Kidney (tissue), 14 donors: ENCODE data around the gene GJE1. TPM values are rescaled to one million over a fixed set of nuclear protein-coding genes. Genes with fewer than 3 reads are reported as not detected.
"Not testable (repeated sequence)": the region's sequence is repeated elsewhere in the genome, so short reads cannot be mapped to it uniquely, and the experiment has no call there.

Experiments used
- DNase-seq, 5 donors: peaks; one replicate each; pipeline ENCODE4 v3.0.0-alpha.2; 2013 to 2020
- FAIRE-seq: peaks from 2 replicates; lab custom pipeline; 2012; peaks lifted over from hg19 to GRCh38; lab: Jason Lieb, UNC
- H3K27ac ChIP-seq, 2 donors: one replicate each; pipeline ENCODE4 v1.7.0; 2013; ENCODE audit warnings: low read depth in 2 of 2, low read length in 2 of 2, inconsistent platforms in 1 of 2
- H3K27me3 ChIP-seq: one replicate; pipeline ENCODE4 v1.7.1; 2013; ENCODE audit warnings: low read length, inconsistent platforms; ENCODE audit not compliant: control insufficient read depth, insufficient read depth
- H3K36me3 ChIP-seq, 3 donors: one replicate each; pipeline versions ENCODE4 v1.7.0 to v1.7.1; 2013; ENCODE audit warnings: low read length in 3 of 3, control low read depth in 1 of 3, inconsistent platforms in 1 of 3; ENCODE audit not compliant: insufficient read depth in 3 of 3, control insufficient read depth in 2 of 3
- H3K4me1 ChIP-seq, 3 donors: one replicate each; pipeline versions ENCODE4 v1.7.0 to v1.7.1; 2013; ENCODE audit warnings: low read length in 3 of 3, inconsistent platforms in 1 of 3, low read depth in 1 of 3; ENCODE audit not compliant: control insufficient read depth in 2 of 3, insufficient read depth in 2 of 3
- H3K4me3 ChIP-seq, 3 donors: one replicate each; pipeline versions ENCODE4 v1.7.0 to v1.8.1; 2013; ENCODE audit warnings: low read length in 3 of 3, control low read depth in 1 of 3, inconsistent platforms in 1 of 3
- H3K9ac ChIP-seq, 3 donors: one replicate each; pipeline versions ENCODE4 v1.7.0 to v1.7.1; 2013; ENCODE audit warnings: low read length in 3 of 3, control low read depth in 1 of 3, inconsistent platforms in 1 of 3
- H3K9me3 ChIP-seq, 3 donors: one replicate each; pipeline versions ENCODE4 v1.7.0 to v1.7.1; 2013; ENCODE audit warnings: low read length in 3 of 3, control low read depth in 1 of 3, inconsistent platforms in 1 of 3; ENCODE audit not compliant: control insufficient read depth in 2 of 3, insufficient read depth in 1 of 3
- intact Hi-C: fragments of 100-400 bp; cut with DNase I; formaldehyde crosslinking; loops from one replicate; pipeline ENCODE4 v1.11.1; 2022
- polyA plus RNA-seq: library from polyadenylated mRNA; stranded (reverse); fragments of 350-450 nt; fragmentation: Illumina TruSeq; extraction: RNeasy Lipid Tissue Mini Kit (QIAGEN cat#74804); gene quantifications from one replicate; pipeline ENCODE4 v1.2.3, GENCODE V29; 2014; ENCODE audit warnings: low read depth, low replicate concordance; ENCODE audit not compliant: insufficient read depth
- total RNA-seq: library from RNA; stranded (reverse); fragmentation: NEBNext Ultra II Directional; extraction: Animal tissue kit (Norgen Biotek cat#: 25700); gene quantifications from one replicate; pipeline ENCODE4 v1.2.1, GENCODE V29; 2021
- TF ChIP-seq, protein P1 (sequence below): IDR thresholded peaks from 3 replicates; pipeline ENCODE4 v1.5.1; 2012; ENCODE audit warnings: mild to moderate bottlenecking, moderate library complexity, borderline replicate concordance; ENCODE audit not compliant: insufficient read depth; ENCODE audit errors: extremely low read depth
- donor health status: control.
- donor health status: control.
- donor health status: control.
- donor health status: control.
- donor health status: control.
- donor health status: DM: yes; HTN: yes; CAD: no.
- donor health status: Normal renal cell carcinoma (clear cell type).

The GJE1 gene
- total and polyA plus RNA-seq, 2 donors from 2014 or later, result not detected

DNA sequence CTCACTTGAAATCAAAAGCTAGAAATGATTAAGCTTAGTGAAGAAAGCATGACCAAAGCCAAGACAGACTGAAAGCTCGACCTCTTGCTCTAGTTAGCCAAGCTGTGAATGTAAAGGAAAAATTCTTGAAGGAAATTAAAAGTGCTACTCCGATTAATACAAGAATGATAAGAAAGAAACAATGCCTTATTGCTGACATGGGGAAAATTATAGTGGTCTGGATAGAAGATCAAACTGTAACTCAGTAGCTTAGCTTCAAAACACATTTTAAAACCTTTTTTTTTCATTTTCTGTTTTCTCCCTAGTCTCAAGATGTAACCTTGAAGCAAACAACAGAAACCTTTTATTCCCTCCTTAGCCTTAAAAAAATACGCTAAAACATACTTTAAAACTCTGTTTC, 11.4 kb upstream of the GJE1 start:
- H3K9ac ChIP-seq, result no peak overlapping the region
- no peak overlapping the region for H3K4me3 ChIP-seq
- H3K4me1 ChIP-seq, result no peaks in the 10 kb centered on the region
- no peaks in the 10 kb centered on the region for H3K27me3 ChIP-seq
- H3K36me3 ChIP-seq, result no peaks in the 10 kb centered on the region
- H3K27ac ChIP-seq, result no peak overlapping the region
- no peaks in the 10 kb centered on the region for H3K9me3 ChIP-seq
- intact Hi-C loops, result no loop called here
- FAIRE-seq, result no peak
- no peak for DNase-seq
- TF ChIP-seq, protein P1, sequence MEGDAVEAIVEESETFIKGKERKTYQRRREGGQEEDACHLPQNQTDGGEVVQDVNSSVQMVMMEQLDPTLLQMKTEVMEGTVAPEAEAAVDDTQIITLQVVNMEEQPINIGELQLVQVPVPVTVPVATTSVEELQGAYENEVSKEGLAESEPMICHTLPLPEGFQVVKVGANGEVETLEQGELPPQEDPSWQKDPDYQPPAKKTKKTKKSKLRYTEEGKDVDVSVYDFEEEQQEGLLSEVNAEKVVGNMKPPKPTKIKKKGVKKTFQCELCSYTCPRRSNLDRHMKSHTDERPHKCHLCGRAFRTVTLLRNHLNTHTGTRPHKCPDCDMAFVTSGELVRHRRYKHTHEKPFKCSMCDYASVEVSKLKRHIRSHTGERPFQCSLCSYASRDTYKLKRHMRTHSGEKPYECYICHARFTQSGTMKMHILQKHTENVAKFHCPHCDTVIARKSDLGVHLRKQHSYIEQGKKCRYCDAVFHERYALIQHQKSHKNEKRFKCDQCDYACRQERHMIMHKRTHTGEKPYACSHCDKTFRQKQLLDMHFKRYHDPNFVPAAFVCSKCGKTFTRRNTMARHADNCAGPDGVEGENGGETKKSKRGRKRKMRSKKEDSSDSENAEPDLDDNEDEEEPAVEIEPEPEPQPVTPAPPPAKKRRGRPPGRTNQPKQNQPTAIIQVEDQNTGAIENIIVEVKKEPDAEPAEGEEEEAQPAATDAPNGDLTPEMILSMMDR, result no peak

DNA sequence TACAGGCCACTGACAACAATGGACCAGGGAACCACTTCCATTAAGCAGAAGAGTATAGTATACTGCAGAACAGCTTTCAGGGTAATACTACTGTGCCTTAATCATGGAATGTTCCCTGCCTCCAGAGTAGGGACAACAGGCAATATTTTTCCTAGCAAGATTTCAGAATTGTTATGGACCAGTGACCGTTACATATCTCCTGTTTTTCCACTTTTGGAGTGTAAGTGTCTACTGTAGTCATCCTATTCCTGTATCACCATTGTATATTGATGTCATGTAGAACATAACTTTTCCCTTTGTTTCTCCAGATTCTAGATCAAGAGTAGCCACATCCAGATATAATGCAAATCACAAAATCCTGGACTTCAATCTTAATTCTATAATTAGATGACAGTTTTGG, 1.9 kb upstream of the GJE1 start:
- Histone ChIP-seq H3K9me3 (peaks cover 0 to 9% (median 0%) of the 10 kb centered on the region in 3 donors), H3K27me3 (no peaks in the 10 kb centered on the region), H3K36me3 (no peaks in the 10 kb centered on the region), H3K4me3 (no peak overlapping the region), H3K9ac (no peak overlapping the region), H3K27ac (no peak overlapping the region), H3K4me1 (no peaks in the 10 kb centered on the region)
- no peak for FAIRE-seq
- intact Hi-C loops, result no loop called here
- no peak for DNase-seq
- TF ChIP-seq, protein P1, result no peak

DNA sequence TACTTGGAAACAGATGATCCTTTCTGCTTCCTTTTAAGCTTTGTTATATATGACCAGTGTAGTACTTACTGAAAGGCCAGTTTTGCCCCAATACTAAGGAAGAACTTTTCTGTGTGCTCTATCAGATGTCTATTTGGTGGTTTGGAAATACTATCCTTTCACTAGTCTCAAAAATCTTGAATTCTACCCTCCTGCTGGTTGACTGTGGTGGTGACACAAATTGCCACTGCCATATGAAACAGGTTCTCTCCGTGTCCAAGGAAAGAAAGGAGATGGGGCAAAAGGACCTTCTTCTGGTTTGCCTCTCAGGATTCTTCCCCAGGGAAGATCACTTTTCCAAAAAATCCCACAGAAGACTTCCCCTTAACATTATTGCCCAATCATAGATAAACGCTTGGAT, 6.2 kb downstream of the GJE1 start:
- intact Hi-C loops, result no loop called here

DNA sequence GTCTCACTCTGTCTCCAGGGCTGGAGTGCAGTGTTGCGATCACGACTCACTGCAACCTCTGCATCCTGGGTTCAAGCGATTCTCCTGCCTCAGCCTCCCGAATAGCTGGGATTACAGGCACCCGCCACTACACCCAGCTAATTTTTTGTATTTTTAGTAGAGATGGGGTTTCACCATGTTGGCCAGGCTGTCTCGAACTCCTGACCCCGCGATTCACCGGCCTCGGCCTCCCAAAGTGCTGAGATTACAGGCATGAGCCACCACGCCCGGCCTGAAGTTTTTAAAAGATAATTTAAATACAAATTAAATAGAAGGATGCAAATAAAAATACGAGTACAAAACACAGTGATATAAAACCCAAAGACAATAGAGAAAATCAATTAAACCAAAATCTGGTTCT, 8.8 kb downstream of the GJE1 start:
- FAIRE-seq, H3K27me3 ChIP-seq, H3K4me1 ChIP-seq, H3K4me3 ChIP-seq, H3K9me3 ChIP-seq, H3K9ac ChIP-seq, H3K36me3 ChIP-seq, H3K27ac ChIP-seq, intact Hi-C loops, DNase-seq: not testable (repeated sequence)

More for the DNA sequence above, 6.2 kb downstream of the GJE1 start:
- FAIRE-seq (no peak), DNase-seq (no peak)
- no peaks in the 10 kb centered on the region for H3K27me3 ChIP-seq
- no peak overlapping the region for H3K4me3 ChIP-seq
- TF ChIP-seq, protein P1, result no peak
- no peaks in the 10 kb centered on the region for H3K36me3 ChIP-seq
- H3K27ac ChIP-seq, result no peak overlapping the region
- no peaks in the 10 kb centered on the region for H3K4me1 ChIP-seq
- no peaks in the 10 kb centered on the region for H3K9me3 ChIP-seq
- H3K9ac ChIP-seq, result no peak overlapping the region
